ENCODE measurements around the gene POLR1G. TPM values are rescaled to one million over a fixed set of nuclear protein-coding genes. Genes with fewer than 3 reads are reported as not detected.

Gene POLR1G
- total and polyA plus RNA-seq, 2 experiments from 2014 or later = 2.5 to 3.3 TPM

- Histone ChIP-seq H2AFZ (no peak overlapping the region), H3K9me3 (ENCODE audit: low read depth) (no peaks in the 10 kb centered on the region), H3K4me2 (no peak overlapping the region), H3K27ac (no peak overlapping the region), H3K36me3 (replicated peaks; ENCODE audit: insufficient read depth, low read depth) (no peaks in the 10 kb centered on the region), H3K4me3 (no peak overlapping the region), H3K79me2 (no peaks in the 10 kb centered on the region), H3K4me1 (ENCODE audit: insufficient read depth) (no peaks in the 10 kb centered on the region), H3K9me2 (replicated peaks; ENCODE audit: insufficient read depth) (no peaks in the 10 kb centered on the region), H4K20me1 (ENCODE audit: insufficient read depth, poor library complexity, severe bottlenecking) (no peaks in the 10 kb centered on the region), H3K27me3 (no peaks in the 10 kb centered on the region)
- TF ChIP-seq EZH2 (IDR thresholded peaks at IDR 0.05; ENCODE audit: borderline replicate concordance) (no peak), EZH2phosphoT487 (IDR thresholded peaks at IDR 0.05; ENCODE audit: low read depth, severe bottlenecking, unreplicated experiment) (no peak), CTCF (IDR thresholded peaks at IDR 0.05; ENCODE audit: poor library complexity) (no peak)
- WGBS (ENCODE audit: low lambda C conversion rate, missing lambda C conversion rate) = 93% methylated on average over 17 of the region's 21 CpGs
- no peak for DNase-seq (ENCODE audit: low spot score)
Measured at GRCh38 chr19:45391871-45392665, 14.4 kb upstream of the POLR1G start.

DNA sequence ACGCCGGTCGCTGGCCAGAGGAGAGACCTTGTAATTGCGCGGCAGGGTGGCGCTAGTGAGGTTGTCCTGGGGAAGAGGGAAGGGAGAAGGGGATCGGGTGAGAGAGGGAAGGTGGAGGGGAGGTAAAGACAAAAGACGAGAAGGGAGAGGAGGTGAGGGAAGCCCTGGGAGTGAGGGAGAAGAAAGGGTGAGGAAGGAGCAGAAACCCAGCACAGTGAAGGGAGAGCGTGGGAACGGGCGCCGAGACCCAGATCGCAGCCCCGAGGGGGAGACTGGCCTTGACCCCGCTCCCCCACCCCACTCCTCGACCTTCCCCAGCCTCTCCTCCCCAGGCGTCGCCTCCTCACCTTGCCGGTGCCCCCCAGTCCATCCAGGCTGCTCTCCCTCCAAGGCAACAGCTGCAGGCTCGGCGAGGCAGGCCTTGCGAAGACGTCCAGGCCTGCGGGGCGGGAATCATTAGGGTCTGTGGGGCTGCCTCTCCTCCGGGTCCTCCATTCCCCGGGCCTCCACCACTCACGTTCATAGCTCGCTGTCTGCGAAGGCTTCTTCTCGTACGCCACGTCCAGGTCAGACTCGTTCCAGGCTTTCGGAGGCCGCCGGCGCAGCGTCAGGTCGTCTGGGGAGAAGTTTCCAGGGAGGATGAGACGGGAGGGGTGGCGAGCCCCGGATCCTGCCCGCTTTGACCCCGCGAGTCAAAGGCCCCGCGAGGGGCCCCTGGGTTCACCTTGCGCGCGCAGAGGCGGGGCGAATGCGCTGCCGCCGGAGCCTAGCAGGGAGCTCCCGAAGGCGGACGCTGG, 10.4 kb upstream of the POLR1G start:
- H3K9me3 ChIP-seq (ENCODE audit: low read depth) = no peaks in the 10 kb centered on the region
- H3K36me3 ChIP-seq (replicated peaks; ENCODE audit: insufficient read depth, low read depth) = no peaks in the 10 kb centered on the region
- H3K4me1 ChIP-seq (ENCODE audit: insufficient read depth) = no peaks in the 10 kb centered on the region
- no peaks in the 10 kb centered on the region for H3K9me2 ChIP-seq (replicated peaks; ENCODE audit: insufficient read depth)
- no peak overlapping the region for H3K27ac ChIP-seq
- H3K27me3 ChIP-seq = no peaks in the 10 kb centered on the region
- H2AFZ ChIP-seq = no peak overlapping the region
- peaks cover 4% of the 10 kb centered on the region for H3K79me2 ChIP-seq
- no peak overlapping the region for H3K4me3 ChIP-seq
- no peak for TF ChIP-seq EZH2 (IDR thresholded peaks at IDR 0.05; ENCODE audit: borderline replicate concordance)
- no peak for TF ChIP-seq EZH2phosphoT487 (IDR thresholded peaks at IDR 0.05; ENCODE audit: low read depth, severe bottlenecking, unreplicated experiment)
- no peak for TF ChIP-seq CTCF (IDR thresholded peaks at IDR 0.05; ENCODE audit: poor library complexity)
- no peak for DNase-seq (ENCODE audit: low spot score)
- WGBS (ENCODE audit: low lambda C conversion rate, missing lambda C conversion rate) = 74% methylated on average over 44 of the region's 59 CpGs
- no peaks in the 10 kb centered on the region for H4K20me1 ChIP-seq (ENCODE audit: insufficient read depth, poor library complexity, severe bottlenecking)
- no peak overlapping the region for H3K4me2 ChIP-seq

- Histone ChIP-seq H3K27me3 (peaks cover 23% of the 10 kb centered on the region), H3K27ac (no peak overlapping the region), H2AFZ (no peak overlapping the region), H3K9me2 (replicated peaks; ENCODE audit: insufficient read depth) (no peaks in the 10 kb centered on the region), H3K9me3 (ENCODE audit: low read depth) (no peaks in the 10 kb centered on the region), H3K36me3 (replicated peaks; ENCODE audit: insufficient read depth, low read depth) (no peaks in the 10 kb centered on the region), H3K4me1 (ENCODE audit: insufficient read depth) (peaks cover 6% of the 10 kb centered on the region), H3K79me2 (peaks cover 28% of the 10 kb centered on the region), H3K4me3 (no peak overlapping the region), H3K4me2 (no peak overlapping the region), H4K20me1 (ENCODE audit: insufficient read depth, poor library complexity, severe bottlenecking) (no peaks in the 10 kb centered on the region)
- 96% methylated on average over 6 of the region's 6 CpGs for WGBS (ENCODE audit: low lambda C conversion rate, missing lambda C conversion rate)
- peak; percentile 2 for DNase-seq (ENCODE audit: low spot score)
- TF ChIP-seq EZH2 (IDR thresholded peaks at IDR 0.05; ENCODE audit: borderline replicate concordance) = no peak
- TF ChIP-seq CTCF (IDR thresholded peaks at IDR 0.05; ENCODE audit: poor library complexity) = no peak
- TF ChIP-seq EZH2phosphoT487 (IDR thresholded peaks at IDR 0.05; ENCODE audit: low read depth, severe bottlenecking, unreplicated experiment) = no peak
Measured at GRCh38 chr19:45400192-45400591, 6.3 kb upstream of the POLR1G start.
